Kidney epithelial cell (primary cell): Measurements from ENCODE around the gene PCBP3. TPM values are rescaled to one million over a fixed set of nuclear protein-coding genes. Genes with fewer than 3 reads are reported as not detected.

Source experiments
- DNase-seq: peaks from one replicate; pipeline ENCODE4 v3.0.0-alpha.2; 2010; ENCODE audit warnings: low read depth
- H3K27me3 ChIP-seq: 2 replicates; pipeline ENCODE4 v1.6.0; 2011; ENCODE audit warnings: low read length; ENCODE audit not compliant: control insufficient read depth, insufficient read depth
- H3K36me3 ChIP-seq: 2 replicates; pipeline ENCODE4 v1.5.1; 2011; ENCODE audit warnings: low read length; ENCODE audit not compliant: control insufficient read depth, insufficient read depth
- H3K4me3 ChIP-seq: 2 replicates; pipeline ENCODE4 v1.5.1; 2011; ENCODE audit warnings: low read depth, mild to moderate bottlenecking, control low read depth, low read length
- total RNA-seq: library from RNA; depleted of rRNA; stranded (reverse); fragments of >200 nt; gene quantifications from 2 replicates; pipeline ENCODE4 v1.2.3, GENCODE V29; 2015
- TF ChIP-seq, protein P1 (sequence below): IDR thresholded peaks from 2 replicates; pipeline ENCODE4 v1.5.1; 2011; ENCODE audit warnings: mild to moderate bottlenecking, moderate library complexity, low read length, control low read depth, inconsistent platforms; ENCODE audit not compliant: insufficient read depth, poor library complexity, severe bottlenecking

PCBP3 gene
- total RNA-seq, 1 donor from 2014 or later = 1.3 TPM

GRCh38 chr21:45892156-45892915 is 248.8 kb downstream of the PCBP3 start:
- TF ChIP-seq, protein P1, sequence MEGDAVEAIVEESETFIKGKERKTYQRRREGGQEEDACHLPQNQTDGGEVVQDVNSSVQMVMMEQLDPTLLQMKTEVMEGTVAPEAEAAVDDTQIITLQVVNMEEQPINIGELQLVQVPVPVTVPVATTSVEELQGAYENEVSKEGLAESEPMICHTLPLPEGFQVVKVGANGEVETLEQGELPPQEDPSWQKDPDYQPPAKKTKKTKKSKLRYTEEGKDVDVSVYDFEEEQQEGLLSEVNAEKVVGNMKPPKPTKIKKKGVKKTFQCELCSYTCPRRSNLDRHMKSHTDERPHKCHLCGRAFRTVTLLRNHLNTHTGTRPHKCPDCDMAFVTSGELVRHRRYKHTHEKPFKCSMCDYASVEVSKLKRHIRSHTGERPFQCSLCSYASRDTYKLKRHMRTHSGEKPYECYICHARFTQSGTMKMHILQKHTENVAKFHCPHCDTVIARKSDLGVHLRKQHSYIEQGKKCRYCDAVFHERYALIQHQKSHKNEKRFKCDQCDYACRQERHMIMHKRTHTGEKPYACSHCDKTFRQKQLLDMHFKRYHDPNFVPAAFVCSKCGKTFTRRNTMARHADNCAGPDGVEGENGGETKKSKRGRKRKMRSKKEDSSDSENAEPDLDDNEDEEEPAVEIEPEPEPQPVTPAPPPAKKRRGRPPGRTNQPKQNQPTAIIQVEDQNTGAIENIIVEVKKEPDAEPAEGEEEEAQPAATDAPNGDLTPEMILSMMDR = no peak
- no peak overlapping the region for H3K4me3 ChIP-seq
- no peaks in the 10 kb centered on the region for H3K36me3 ChIP-seq
- H3K27me3 ChIP-seq = peaks cover 37% of the 10 kb centered on the region
- no peak for DNase-seq

GRCh38 chr21:45892916-45893739 is 249.6 kb downstream of the PCBP3 start:
- no peak overlapping the region for H3K4me3 ChIP-seq
- TF ChIP-seq, protein P1 = no peak
- H3K36me3 ChIP-seq = no peaks in the 10 kb centered on the region
- no peak for DNase-seq
- peaks cover 33% of the 10 kb centered on the region for H3K27me3 ChIP-seq

GRCh38 chr21:45893740-45894449 is 250.4 kb downstream of the PCBP3 start:
- no peak for DNase-seq
- H3K36me3 ChIP-seq = no peaks in the 10 kb centered on the region
- H3K4me3 ChIP-seq = no peak overlapping the region
- TF ChIP-seq, protein P1 = no peak
- peaks cover 28% of the 10 kb centered on the region for H3K27me3 ChIP-seq

DNA sequence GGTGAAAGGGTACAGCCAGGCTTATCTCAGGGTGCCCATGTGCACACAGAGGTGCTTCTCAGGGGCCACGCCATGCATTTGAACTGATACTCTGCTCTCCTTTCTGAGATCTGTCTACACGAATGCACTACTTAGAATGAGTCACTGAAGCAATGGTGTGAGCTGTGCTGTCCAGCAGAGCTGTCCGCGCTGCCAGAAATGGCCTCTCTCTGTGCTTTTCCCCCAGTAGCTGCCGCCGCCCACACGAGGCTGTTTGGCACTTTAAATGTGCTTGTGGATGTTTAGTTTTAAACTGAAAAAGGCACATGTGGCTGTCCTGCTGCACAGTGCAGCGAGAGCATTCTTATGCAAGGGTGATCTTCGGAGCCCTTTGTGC is 250.9 kb downstream of the PCBP3 start:
- TF ChIP-seq, protein P1 = no peak
- Histone ChIP-seq H3K36me3 (no peaks in the 10 kb centered on the region), H3K4me3 (no peak overlapping the region), H3K27me3 (peaks cover 22% of the 10 kb centered on the region)
- no peak for DNase-seq

- TF ChIP-seq, protein P1 = no peak
- peaks cover 16% of the 10 kb centered on the region for H3K27me3 ChIP-seq
- H3K4me3 ChIP-seq = no peak overlapping the region
- no peaks in the 10 kb centered on the region for H3K36me3 ChIP-seq
- DNase-seq = no peak
Observed at GRCh38 chr21:45894906-45895777, 251.6 kb downstream of the PCBP3 start.
